Neuron (in vitro differentiated cells): ENCODE measurements around the gene LAMA2.

Experiments
- H2AFZ ChIP-seq: one replicate; pipeline ENCODE4 v1.6.1; 2013; ENCODE audit warnings: low read depth, mild to moderate bottlenecking, inconsistent platforms, low read length, moderate library complexity
- H3K27me3 ChIP-seq: one replicate; pipeline ENCODE4 v1.6.1; 2013; ENCODE audit warnings: low read length; ENCODE audit not compliant: insufficient read depth
- H3K36me3 ChIP-seq: one replicate; pipeline ENCODE4 v1.6.1; 2013; ENCODE audit warnings: low read length; ENCODE audit not compliant: insufficient read depth
- H3K4me1 ChIP-seq: one replicate; pipeline ENCODE4 v1.6.1; 2013; ENCODE audit warnings: low read length; ENCODE audit not compliant: insufficient read depth
- H3K4me3 ChIP-seq: 2 replicates; pipeline ENCODE4 v1.5.1; 2013; ENCODE audit warnings: mild to moderate bottlenecking, low read length, moderate library complexity
- H3K9me3 ChIP-seq: one replicate; pipeline ENCODE4 v1.6.1; 2013; ENCODE audit warnings: low read length

Gene LAMA2

GRCh38 chr6:128997880-128998279, 114.9 kb downstream of the LAMA2 start:
- Histone ChIP-seq H3K27me3 (no peaks in the 10 kb centered on the region), H3K9me3 (no peaks in the 10 kb centered on the region), H3K36me3 (no peaks in the 10 kb centered on the region), H3K4me1 (peaks cover 5% of the 10 kb centered on the region), H2AFZ (no peak overlapping the region), H3K4me3 (no peak overlapping the region)

DNA sequence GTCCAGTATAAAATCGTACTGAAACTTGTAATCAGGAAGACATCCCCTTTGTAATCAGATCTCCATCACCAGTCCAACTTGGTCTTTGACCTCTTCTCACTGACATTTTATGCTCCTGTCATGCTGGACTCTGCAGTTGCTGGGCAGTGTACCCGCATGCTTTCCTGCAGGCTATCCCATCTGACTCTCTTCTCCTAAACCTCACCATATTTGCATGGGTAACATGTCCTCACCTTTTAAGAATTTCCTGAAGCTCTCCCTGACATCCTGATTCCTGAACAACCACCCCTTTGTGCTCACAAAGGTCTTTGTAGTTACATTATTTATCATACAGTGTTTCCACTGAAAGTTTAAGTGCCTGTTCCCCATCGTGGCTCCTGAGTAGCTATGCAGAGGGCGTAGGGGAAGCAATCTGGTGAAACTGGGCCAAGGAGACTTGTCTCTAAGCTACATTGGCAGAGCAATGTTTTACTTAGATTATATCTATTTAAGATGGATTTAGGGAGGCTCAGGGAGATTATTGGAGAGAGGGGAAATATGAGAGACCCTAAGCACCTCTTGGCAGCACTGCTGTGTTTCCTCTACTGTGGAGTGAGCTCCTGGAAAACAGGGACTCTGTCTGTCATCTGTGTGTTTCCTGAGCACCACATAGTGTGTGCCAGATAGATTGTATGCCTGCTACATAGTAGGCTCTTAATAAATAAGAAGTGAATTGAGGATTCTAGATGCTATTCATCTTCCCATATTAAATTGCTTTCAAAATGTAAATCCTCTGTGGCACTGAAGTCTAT, 124.0 kb downstream of the LAMA2 start:
- Histone ChIP-seq H3K27me3 (no peaks in the 10 kb centered on the region), H2AFZ (peak overlapping the region; percentile 64), H3K4me1 (peaks cover 6% of the 10 kb centered on the region), H3K9me3 (no peaks in the 10 kb centered on the region), H3K36me3 (no peaks in the 10 kb centered on the region), H3K4me3 (no peak overlapping the region)

GRCh38 chr6:129007701-129008373, 124.9 kb downstream of the LAMA2 start:
- Histone ChIP-seq H3K4me3 (no peak overlapping the region), H3K4me1 (peaks cover 6% of the 10 kb centered on the region)

DNA sequence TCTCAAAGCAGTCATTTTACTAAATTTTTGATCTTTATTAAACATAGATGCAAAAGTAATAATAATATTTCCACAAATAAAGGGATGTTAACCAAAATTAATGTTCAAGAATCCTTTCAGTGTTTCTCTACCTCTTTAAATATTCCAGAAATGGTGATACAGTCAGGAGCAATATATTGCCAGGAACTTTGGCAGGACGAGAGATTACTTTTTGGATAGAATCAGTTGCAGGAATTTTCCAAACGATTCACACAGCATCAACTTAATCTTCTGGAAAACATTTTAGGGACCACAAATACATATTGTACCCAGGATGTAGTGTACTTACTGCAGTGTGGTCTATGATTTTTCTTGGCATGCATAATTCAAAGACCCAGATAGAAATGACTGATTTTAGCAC, 125.7 kb downstream of the LAMA2 start:
- H3K4me1 ChIP-seq, result peaks cover 6% of the 10 kb centered on the region
- no peak overlapping the region for H2AFZ ChIP-seq
- H3K4me3 ChIP-seq, result no peak overlapping the region
- no peaks in the 10 kb centered on the region for H3K36me3 ChIP-seq
- H3K27me3 ChIP-seq, result no peaks in the 10 kb centered on the region
- no peaks in the 10 kb centered on the region for H3K9me3 ChIP-seq

More at GRCh38 chr6:129007701-129008373, 124.9 kb downstream of the LAMA2 start:
- H3K36me3 ChIP-seq, result no peaks in the 10 kb centered on the region
- H3K9me3 ChIP-seq, result no peaks in the 10 kb centered on the region
- H2AFZ ChIP-seq, result peak overlapping the region; percentile 63
- no peaks in the 10 kb centered on the region for H3K27me3 ChIP-seq

GRCh38 chr6:129009851-129010250, 126.9 kb downstream of the LAMA2 start:
- no peak overlapping the region for H3K4me3 ChIP-seq
- H3K4me1 ChIP-seq, result peaks cover 6% of the 10 kb centered on the region

DNA sequence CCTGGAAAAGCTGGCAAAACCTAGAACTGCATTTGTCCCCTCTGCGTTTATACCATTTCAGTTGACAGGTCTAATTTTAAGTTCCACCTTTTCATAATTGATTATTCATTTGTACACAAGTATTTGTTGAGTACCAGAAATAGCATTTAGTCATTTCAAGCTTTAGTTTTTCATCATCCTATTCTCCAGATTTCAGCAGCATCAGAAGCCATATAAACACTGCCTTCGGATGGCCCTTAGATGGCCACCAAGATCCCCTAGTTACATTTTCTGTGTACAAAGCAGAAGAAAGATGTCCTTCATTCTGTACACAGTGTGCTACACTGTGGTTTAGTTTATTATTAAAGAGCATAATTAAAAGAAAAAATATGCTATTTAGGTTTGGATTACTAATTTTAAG, 131.4 kb downstream of the LAMA2 start:
- Histone ChIP-seq H3K4me3 (no peak overlapping the region), H2AFZ (no peak overlapping the region), H3K9me3 (no peaks in the 10 kb centered on the region), H3K27me3 (no peaks in the 10 kb centered on the region), H3K36me3 (no peaks in the 10 kb centered on the region), H3K4me1 (no peaks in the 10 kb centered on the region)

More at GRCh38 chr6:129009851-129010250, 126.9 kb downstream of the LAMA2 start:
- H3K27me3 ChIP-seq, result no peaks in the 10 kb centered on the region
- H2AFZ ChIP-seq, result no peak overlapping the region
- H3K36me3 ChIP-seq, result no peaks in the 10 kb centered on the region
- no peaks in the 10 kb centered on the region for H3K9me3 ChIP-seq

- Histone ChIP-seq H3K36me3 (no peaks in the 10 kb centered on the region), H3K4me1 (no peaks in the 10 kb centered on the region), H2AFZ (no peak overlapping the region), H3K27me3 (no peaks in the 10 kb centered on the region), H3K9me3 (no peaks in the 10 kb centered on the region), H3K4me3 (no peak overlapping the region)
Observed at GRCh38 chr6:129015721-129016120, 132.8 kb downstream of the LAMA2 start.

- Histone ChIP-seq H3K27me3 (no peaks in the 10 kb centered on the region), H3K36me3 (no peaks in the 10 kb centered on the region), H3K4me1 (no peaks in the 10 kb centered on the region), H2AFZ (no peak overlapping the region), H3K4me3 (no peak overlapping the region), H3K9me3 (no peaks in the 10 kb centered on the region)
Observed at GRCh38 chr6:129016844-129017243, 133.9 kb downstream of the LAMA2 start.

- Histone ChIP-seq H3K4me1 (no peaks in the 10 kb centered on the region), H3K4me3 (no peak overlapping the region), H2AFZ (peak overlapping the region; percentile 54), H3K27me3 (no peaks in the 10 kb centered on the region), H3K9me3 (no peaks in the 10 kb centered on the region), H3K36me3 (no peaks in the 10 kb centered on the region)
Observed at GRCh38 chr6:129022011-129022553, 139.1 kb downstream of the LAMA2 start.

DNA sequence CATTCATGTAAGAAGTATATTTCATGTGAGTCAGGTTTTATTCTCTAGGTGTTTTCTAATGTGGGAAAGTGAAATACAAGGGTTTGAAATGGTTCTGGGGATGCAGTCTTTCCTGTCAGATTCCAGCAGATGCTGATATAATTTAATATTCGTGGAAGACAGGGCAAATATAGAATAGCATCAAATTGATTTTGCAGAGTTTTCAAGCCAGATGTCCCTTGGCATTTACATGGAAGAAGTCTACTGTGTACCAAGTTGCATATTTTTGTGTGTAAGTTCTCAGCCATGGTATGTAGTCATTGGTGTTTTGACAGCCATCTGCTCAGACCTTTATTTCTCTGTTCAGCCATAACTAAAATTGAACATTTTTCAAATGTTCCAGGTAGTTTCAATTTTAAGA, 143.7 kb downstream of the LAMA2 start:
- no peaks in the 10 kb centered on the region for H3K9me3 ChIP-seq
- H2AFZ ChIP-seq, result no peak overlapping the region
- H3K4me1 ChIP-seq, result no peaks in the 10 kb centered on the region
- H3K4me3 ChIP-seq, result no peak overlapping the region
- H3K27me3 ChIP-seq, result no peaks in the 10 kb centered on the region
- no peaks in the 10 kb centered on the region for H3K36me3 ChIP-seq

DNA sequence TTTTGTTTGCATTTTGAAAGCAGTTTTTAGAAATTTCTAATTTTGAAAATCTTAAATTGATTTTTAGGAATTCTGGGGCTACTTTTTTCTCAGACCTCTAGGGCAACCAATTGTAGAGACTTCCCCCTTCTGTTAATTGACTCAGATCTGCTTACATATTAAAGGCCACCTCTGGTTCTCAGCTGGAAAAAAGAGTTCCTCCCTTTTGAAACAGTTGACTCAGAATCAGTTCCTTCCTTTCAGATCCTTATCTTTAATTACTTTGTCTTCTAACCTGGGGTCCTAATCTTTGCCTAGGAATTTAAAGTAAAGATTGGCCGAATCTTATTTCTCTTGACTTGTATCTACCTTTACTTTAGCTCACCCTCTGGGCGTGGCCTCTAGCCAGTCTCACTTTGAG, 146.8 kb downstream of the LAMA2 start:
- Histone ChIP-seq H3K27me3 (no peaks in the 10 kb centered on the region), H3K9me3 (no peaks in the 10 kb centered on the region), H3K36me3 (no peaks in the 10 kb centered on the region), H3K4me1 (no peaks in the 10 kb centered on the region), H2AFZ (no peak overlapping the region), H3K4me3 (no peak overlapping the region)

- Histone ChIP-seq H3K27me3 (no peaks in the 10 kb centered on the region), H3K9me3 (no peaks in the 10 kb centered on the region), H2AFZ (no peak overlapping the region), H3K4me3 (no peak overlapping the region), H3K36me3 (no peaks in the 10 kb centered on the region), H3K4me1 (no peaks in the 10 kb centered on the region)
Observed at GRCh38 chr6:129030215-129030614, 147.3 kb downstream of the LAMA2 start.

DNA sequence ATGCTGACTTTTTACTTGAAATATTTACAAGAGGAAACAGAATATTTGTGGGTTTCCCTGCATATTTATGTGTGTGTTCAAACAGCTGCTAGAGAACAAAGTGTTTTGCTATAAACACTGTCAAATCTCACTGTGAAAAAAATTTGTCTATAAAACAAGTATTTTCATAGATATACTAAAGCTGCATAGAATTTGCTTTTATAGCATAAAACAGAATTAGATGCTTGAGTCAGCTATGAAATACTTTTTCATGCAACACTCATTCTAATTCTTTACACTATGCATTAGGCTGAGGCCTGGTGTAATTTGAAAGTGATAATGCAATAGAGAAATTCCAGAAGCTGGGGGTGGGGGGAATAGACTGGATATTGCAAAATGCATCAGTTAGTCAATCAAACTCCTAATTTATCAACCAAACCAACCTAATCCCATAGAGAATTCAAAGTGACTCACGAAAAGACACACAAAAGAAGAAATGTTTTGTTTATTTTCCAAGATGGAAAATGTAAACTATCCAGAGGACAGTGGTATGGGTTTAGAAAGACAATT, 148.2 kb downstream of the LAMA2 start:
- H2AFZ ChIP-seq, result no peak overlapping the region
- no peaks in the 10 kb centered on the region for H3K9me3 ChIP-seq
- no peaks in the 10 kb centered on the region for H3K27me3 ChIP-seq
- H3K4me3 ChIP-seq, result no peak overlapping the region
- H3K36me3 ChIP-seq, result no peaks in the 10 kb centered on the region
- no peaks in the 10 kb centered on the region for H3K4me1 ChIP-seq
